Measurements from ENCODE around the gene CEP295NL.

GRCh38 chr17:78915872-78916632 lies 13.1 kb upstream of the CEP295NL start:
- TF ChIP-seq CTCF (IDR thresholded peaks at IDR 0.05) (no peak), POLR2A (IDR thresholded peaks at IDR 0.05) (no peak), POLR2AphosphoS5 (IDR thresholded peaks at IDR 0.05; ENCODE audit: insufficient read depth in 1 of 2, low read depth in 1 of 2) (peak in 1 of 2 donors; percentile 36)

All from vagina (tissue), 2 donors.